Stimulated activated CD8-positive, alpha-beta memory T cell treated with anti-CD3 and anti-CD28 coated beads, Interleukin-12 subunit alpha, Interleukin-12 subunit beta, amount 100 ng/mL, for 4 hours (primary cell): Measurements from ENCODE around the gene EIPR1.

Source experiments
- DNase-seq: peaks from one replicate; pipeline ENCODE4 v3.0.0-alpha.2; 2020; ENCODE audit warnings: low read depth

EIPR1 gene

DNA sequence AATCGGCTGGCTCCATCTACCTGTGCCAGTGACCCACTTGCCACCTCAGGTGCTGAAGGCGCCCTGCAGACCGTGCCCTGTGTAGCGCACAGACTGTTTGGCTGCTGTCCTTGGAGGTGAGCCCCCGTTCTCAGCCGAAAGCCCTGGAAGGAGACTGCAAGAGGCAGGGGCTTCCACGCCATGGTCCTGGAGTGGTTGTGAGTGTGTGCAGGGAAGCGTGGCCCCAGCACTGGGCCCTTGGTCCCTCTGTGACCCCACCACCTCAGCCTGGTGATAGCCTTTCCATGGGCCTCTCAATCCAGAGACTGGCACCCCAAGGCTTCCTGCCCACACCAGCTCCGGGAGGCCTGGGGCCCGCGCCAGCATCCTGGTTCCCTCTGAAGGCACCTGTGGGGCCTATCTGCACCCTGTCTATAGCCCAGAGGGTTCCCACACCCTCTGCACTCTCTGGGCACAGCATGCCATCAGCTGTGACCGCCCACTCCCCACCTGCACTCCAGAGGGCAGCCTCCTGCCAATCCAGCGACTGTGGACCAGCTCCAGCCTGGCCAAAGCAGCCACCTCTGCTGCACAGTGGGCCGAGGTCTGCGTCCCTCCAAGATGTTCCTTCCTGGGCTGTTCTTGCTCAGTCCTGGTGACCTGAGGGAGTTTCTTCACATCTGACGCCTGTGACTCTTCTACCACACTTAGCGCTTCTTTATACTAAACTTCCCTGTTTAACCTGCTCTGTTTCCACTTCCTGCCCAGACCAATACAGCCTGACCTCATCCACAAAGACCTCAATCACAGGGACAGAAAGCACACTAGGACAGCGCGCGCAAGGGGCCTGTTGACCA lies 109.5 kb downstream of the EIPR1 start:
- DNase-seq: no peak

DNA sequence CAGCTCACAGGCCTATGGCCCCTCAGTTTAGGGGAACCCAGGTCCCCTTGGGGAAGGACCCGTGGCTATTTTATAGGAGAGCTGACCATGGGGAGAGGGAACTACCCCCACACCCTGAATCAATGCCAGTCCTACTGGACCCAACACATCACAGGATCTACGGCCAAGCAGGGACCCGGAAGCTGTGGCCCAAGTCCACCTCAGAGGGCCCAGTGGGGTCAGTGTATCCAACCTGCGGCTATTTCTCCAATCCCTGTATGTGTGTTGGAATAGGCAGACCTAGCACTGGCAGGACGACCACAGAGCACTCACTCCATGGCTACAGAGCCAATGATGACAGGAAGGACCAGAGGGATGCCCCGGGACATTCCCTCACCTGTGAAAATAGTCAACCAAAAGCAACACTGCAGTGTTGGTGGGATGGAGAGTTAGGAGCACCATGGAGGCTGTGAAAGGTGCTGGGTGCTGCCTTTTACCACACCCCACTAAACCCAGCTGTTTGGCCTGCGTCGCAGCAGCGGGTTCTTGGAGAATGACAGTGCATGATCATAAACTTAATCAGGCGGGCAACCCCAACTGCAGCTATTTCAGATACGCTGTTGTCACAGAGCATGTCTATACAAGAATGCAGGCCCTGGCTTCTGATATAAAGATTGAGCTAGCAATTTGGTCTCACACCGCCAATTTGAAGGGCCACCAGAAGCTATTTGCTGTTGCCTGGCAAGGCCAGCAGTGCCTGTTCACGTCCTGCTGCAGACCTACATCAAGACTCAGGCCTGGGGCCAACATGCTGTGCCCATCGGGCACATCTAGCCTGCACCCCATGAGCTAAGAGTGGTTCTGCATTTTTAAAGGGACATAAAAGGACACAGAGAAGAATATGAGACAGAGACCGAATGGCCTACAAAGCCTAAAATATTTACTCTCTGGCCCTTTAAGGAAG lies 110.4 kb downstream of the EIPR1 start:
- DNase-seq: no peak

DNA sequence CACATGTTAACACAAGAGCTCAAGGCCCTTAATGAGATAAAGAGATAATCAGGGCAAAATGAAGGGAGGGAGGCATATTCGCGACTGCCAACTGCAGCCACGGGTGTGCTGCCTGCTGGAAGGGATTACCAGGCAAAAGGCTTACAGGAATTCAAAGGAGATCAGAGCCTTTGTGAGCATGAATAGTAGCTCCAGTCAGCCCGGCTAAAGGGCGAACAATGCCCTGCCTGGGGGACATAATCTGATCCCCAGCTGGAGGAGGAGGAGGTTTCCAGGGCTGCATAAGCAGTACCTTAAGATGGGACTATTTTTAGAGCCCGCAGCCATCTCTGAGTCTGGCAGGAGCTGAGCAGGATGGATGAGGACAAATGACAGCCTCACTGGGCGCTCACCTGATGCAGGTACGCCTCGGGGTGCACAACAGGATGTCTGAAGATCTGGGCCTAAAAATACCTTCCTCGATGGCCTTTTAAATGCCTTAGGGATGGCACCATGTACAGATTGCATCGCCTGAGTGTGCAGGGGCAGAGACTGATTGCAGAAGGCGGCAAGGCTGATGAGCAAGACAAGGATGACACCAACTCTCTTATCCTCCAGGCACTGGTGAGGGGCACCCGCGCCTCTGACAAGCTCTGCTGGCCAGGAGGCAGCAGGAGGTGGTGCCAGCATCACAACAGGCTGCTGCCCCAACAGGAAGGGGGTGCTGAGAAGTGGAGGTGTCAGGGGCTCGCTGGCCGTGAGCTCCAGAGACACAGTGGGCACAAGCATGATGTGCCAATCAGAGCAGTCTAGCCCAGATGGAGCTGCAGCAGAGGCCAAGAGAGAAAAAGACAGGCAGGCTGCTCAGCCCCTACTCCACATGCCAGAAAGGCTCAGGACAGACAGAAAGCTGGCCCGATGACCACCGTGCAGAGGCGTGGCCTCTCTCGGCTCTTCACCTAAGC lies 111.4 kb downstream of the EIPR1 start:
- DNase-seq: no peak

DNA sequence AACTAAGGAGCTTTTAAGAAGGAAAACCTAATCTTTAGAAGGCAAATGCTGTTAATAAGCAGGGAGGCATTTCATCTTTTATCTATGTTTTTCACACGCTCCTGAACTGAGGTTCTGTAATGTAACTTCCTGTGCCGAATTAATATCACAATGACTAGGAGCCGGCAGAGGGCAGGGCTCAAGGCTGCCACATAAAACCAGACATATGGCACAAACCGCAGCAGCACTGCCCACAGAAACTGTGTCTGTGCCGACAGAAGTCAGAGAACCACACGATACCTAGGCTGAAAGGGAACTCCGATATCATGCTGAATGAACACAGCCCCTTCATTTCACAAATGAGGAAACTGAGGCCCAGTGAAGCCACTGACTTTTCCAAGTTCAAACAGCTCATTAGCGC lies 112.1 kb downstream of the EIPR1 start:
- no peak for DNase-seq

DNA sequence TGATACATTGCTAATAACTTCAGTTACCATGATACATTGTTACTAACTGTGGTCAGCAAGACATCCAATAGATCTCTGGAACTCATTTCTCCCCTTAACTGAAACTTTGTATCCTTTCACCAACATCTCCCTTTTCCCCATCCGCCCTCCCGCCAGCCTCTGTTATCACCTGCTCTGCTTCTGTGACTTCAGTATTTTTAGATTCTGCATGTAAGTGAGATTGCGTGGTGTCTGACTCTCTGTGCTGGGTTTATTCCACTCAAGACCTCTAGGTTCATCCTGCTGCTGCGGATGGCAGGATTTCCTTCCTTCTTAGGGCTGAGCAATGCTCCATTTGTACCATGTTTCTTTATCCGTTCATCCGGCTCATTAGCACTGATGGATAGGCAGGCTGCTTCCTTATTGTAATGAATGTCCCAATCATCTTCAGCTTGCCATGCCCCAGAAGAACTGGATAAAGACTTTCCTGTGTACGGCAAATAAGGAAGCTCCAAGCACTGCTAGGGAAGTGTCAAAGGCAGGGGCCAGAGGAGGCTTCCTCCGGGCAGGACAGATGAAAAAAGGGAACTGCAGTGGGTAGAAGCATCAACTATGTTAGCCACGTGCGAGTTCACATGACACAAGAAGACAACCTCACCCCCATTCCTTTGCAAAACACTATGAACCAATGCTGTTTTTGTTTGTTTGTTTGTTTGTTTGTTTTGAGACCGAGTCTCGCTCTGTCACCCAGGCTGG lies 113.4 kb downstream of the EIPR1 start:
- no peak for DNase-seq

DNA sequence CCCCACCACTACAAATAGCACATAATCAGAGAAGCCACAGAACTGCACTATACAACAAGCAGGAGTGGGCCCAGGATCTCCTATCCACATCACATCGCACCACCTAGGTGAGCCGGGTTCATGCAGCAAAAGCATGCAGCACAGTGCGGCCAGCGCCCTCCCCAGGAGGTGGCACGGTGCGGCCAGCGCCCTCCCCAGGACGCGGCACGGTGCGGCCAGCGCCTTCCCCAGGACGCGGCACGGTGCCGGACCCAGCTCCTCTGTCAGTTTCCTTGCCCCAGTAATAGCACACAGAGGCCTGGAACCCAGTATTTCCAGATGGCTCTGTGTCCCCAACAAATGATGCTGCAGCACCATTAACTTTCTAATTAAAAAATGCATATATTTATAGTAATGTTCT lies 114.1 kb downstream of the EIPR1 start:
- no peak for DNase-seq

DNA sequence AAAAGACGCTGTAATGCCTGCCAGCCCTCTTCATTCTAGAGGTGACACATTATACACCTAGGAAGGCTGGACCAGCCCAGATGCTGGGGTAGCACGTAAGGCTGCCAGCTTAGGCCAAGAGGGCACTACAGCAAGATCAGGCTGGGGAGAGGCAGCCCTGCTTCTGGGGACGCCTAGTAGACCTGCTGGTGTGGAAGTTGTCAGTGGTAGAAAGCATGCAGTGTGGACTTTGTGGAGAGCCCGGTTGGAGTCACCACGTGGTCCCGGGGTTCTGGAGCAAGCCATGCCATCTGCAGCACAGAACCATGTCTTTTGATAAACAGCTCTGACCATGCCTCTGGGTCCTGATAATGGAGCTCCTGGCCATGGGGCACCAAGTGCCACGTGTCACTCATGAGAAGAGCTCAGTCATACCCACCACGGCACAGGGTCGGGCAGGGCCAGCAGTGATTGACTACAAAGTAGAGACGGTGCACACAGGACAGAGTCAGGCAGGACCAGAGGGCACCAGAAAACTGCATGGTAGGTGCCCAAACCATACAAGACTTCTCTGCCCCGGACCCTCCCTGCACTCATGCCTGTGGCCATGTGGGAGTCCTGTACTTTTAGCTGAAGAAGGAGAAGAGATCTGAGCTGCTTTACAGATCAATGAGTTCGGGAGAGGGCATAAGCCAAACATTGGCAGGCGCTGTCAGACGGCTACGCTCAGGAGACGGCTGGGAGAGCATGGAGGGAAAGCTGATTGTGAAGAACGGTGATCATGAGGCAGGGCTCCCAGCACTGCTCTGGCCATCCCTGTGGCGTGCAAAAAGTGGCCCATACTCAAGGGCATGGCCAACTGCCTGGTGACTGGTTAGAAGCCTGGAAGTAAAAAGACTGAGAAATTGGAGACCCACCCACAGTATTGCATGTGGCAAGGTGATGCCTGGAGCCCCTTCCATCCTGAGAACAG lies 114.9 kb downstream of the EIPR1 start:
- DNase-seq: no peak

DNA sequence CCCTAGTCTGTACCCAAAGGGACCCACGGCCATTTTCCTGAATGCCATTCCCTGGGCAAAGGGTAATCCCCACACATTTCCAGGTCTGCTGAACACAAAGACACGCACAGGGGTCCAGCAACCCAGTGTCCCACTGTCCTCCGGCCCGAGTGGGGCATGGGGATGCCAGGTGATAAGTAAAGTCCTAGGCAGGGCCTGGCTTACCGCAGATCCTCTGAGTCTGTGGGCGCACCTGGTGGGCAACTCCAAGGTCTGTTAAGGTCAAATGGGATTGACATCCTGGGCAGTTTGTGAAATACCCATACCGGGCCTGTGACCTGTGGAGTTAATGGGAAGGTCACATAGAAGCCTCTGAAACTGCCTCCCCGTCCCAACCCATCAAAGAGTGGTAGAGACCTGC lies 116.1 kb downstream of the EIPR1 start:
- DNase-seq: no peak

DNA sequence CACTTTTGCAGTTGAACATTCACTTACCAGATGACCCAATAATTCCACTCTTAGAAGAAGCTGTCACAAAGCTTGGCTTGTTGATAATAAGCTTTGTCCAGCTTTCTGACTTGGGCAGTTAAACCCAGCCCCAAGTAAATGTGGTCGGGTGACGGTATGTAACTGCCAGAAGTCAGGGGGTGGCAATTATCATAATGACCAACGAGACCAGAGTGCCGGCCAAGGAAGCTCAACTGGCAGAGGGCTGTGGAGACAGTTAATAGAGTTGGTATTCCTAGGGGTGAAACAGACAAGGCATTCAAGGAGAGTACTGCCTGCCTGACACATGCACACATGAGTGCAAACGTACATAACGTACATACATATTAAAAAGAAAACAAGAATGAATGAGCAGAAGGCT lies 116.7 kb downstream of the EIPR1 start:
- no peak for DNase-seq

DNA sequence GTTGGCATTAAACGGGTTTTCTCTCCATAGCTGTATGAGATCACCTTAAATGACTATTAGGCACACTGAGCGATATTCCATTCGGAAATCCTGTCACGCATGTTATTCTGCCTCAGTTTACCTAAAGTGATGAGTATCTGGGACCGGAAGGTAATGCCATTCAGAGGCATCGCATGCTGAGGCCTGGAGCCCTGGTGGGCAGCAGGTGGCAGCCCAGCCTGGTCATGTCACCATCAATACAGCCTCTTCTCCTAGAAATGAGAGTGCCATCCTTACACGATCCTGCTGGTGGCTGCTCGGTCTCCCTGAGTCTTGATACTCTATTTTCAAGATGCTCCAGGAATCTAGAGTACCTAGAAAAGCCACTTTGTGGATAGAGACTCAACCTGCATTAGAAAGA lies 119.8 kb downstream of the EIPR1 start:
- DNase-seq: no peak

DNA sequence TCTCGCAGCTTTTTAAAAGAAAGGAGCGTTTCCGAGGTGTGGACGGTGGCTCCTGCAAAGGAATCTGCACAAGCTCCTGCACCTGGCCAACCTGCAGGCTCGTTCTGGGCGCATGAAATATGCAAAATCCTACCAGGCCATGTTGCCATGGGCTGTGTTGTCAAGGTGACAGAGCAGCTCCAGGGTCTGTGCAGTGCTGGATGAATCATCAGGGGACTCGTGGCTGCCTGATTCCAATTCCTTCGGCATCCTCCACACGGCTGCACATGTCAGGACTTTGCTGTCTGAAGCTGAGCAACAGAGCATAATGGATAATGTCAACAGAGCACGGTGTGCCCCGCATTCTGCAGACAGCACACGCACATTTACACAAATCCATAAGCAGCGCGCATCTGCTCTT lies 120.5 kb downstream of the EIPR1 start:
- no peak for DNase-seq

DNA sequence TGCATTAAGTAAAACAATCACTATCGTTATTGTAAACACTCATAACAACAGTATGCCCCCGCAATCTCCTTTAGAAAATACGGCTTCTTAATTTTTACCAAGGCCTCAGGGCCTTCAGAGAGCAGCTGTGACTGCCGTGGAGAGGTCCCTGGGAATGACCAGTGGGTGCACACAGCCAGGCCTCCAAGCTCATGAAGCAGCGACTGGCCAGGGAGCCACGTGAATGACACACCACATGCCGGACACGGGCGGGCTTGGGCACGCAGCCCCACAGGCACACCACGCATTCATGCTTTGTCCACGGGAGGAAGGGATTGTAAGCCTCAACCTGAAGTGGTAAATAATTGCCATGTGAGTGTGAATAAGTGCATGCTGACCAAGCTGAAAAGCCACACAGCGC lies 121.0 kb downstream of the EIPR1 start:
- DNase-seq: no peak

DNA sequence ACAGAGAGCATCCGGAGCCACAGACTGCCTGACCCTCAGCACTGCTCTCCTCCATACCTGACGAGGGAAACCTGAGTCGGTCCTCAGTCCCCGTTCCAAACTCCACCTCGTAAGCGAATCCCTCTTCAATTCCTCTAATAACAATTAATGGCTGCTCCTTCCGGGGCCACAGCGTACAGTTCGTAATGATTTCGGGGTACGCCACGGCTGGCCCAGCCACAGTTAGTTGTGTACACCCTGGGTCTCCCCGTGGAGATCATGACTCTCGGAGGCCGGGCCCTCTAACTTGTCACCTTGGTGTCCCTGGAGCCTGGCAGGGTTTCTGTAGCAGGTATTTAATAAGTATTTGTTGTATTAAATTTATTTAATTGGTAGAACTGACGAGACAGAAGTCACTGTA lies 121.5 kb downstream of the EIPR1 start:
- DNase-seq: no peak

DNA sequence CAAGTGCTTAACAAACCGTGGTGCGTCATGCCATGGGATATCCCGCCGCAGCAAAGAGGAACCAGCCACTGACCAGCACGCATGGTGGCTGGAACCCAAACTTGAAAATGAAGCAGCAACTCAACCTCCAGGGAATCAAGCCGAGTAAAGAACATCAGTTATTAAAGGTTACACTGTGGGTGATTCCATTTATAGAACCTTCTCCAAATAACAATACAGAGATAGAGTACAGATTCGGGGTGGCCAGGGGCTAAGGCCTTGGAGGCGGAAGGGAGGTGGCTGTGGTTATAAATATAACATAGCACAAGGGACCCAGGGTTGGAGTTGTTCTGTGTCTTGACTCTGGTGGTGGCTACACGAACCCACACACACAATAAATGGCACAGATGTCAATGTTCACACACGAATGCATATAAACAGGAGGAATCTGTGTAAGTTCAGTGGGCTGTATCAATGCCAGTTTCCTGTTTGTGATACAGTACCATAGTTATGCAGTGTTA lies 123.1 kb downstream of the EIPR1 start:
- no peak for DNase-seq

DNA sequence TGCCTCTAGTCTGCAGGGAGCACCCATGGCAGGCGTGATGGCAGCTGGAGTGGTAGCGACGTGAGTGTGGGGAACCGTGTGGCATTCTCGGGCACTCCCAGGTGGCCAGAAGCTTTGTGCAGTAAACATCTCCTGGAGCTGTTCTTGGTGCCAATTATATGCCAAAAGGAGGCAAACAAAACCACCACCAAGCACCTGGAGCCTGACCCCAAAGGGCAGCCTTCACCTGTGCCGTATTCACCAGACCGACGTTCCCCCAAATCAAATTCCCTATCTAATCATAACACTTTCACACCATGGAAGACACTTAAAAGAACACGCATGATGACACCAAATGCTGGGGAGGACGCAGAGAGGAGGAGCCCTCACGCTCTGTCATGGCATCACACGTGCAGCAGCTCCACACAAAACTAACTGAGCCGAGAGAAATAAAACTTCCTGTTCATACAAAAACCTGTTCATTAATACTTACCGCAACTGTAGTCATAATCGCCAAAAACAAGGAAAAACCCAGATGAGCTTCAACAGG lies 123.6 kb downstream of the EIPR1 start:
- no peak for DNase-seq

DNA sequence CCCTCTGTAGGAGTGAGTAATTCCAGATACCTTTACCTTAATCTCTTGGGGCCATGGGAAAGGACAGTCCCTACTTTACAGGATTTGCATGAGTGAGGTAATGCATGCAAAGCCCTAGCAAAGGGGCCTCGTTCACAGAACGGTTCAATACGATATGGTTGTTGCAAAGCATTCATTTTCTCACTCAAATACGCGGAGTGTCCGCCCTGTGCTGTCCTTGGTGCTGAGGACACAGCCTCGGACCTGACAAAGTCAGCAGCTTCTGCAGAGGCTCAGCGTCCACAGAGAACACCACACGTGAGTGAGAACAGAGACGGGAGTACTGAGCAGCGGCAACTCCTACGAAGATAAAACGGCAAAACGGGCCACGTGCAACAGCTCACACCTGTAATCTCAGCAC lies 125.7 kb downstream of the EIPR1 start:
- DNase-seq: no peak

DNA sequence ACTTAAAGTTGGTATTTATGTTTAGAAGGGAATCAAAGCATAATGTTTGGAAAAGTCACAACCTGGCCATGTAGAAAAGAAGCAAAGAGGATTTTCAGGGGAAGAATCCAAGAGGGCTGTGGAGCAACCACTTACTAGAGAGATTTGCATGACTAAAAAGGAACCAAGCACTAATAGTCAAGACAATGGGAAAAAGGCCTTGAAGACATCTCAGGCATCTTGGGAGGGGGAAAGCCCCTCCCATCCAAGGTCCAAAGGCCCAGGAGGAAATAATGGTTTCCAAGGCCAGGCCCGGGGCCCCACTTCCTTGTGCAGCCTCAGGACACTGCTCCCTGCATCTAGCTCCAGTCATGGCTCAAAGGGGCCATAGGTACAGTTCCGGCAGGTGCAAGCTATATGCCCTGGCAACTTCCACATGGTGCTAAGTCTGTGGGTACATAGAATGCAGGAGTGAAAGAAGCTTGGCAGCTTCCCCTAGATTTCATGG lies 128.1 kb downstream of the EIPR1 start:
- DNase-seq: no peak

DNA sequence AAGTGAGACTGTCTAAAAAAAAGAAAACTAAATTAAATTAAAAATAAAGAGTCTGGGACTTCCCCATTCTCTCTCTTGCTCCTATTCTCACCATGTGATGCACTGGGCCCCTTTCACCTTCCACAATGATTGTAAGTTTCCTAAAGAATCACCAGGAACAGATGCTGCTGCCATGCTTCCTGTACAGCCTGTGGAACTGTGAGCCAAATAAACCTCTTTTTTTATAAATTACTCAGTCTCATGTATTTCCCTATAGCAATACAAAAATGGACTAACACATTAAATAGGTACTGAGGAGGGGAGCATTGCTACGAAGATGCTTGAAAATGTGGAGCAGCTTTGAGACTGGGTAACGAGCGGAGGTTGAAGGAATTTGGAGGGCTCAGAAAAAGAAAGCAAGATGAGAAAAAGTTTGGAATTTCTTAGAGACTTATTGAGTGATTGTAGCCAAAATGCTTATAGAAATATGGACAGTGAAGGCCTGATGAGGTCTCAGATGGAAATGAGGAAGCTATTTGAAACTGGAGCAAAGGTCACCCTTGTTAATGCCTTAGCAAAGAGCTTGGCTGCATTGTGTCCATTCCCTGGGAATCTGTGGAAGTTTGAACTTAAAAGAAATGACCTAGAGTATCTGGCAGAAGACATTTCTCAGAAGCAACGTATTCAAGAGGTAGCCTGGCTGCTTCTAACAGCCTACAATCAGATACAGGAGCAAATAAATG lies 128.7 kb downstream of the EIPR1 start:
- no peak for DNase-seq
